Activated naive CD8-positive, alpha-beta T cell treated with anti-CD3 and anti-CD28 coated beads, Interleukin-2, amount 50 U/mL, for 24 hours (primary cell): ENCODE data around the gene ZWILCH.

ENCODE experiments used
- ATAC-seq: fragments of 150-1000 bp; cut with Tn5 transposase; one replicate; pipeline ENCODE4 v1.10.0; 2021
- DNase-seq: peaks from one replicate; pipeline ENCODE4 v3.0.0; 2021
- H3K27ac Mint-ChIP-seq: one replicate; pipeline ENCODE4 v1.8.0; 2021; ENCODE audit warnings: mild to moderate bottlenecking, mixed read lengths
- H3K27me3 Mint-ChIP-seq: one replicate; pipeline ENCODE4 v1.8.0; 2021; ENCODE audit warnings: mixed read lengths
- H3K36me3 Mint-ChIP-seq: one replicate; pipeline ENCODE4 v1.8.0; 2021; ENCODE audit warnings: low read depth, mixed read lengths
- H3K4me1 Mint-ChIP-seq: one replicate; pipeline ENCODE4 v1.8.0; 2021; ENCODE audit warnings: mixed read lengths
- H3K4me3 Mint-ChIP-seq: one replicate; pipeline ENCODE4 v1.8.0; 2021; ENCODE audit warnings: mild to moderate bottlenecking, moderate library complexity, mixed read lengths
- H3K9me3 Mint-ChIP-seq: one replicate; pipeline ENCODE4 v1.8.0; 2021; ENCODE audit warnings: mixed read lengths

Gene ZWILCH

DNA sequence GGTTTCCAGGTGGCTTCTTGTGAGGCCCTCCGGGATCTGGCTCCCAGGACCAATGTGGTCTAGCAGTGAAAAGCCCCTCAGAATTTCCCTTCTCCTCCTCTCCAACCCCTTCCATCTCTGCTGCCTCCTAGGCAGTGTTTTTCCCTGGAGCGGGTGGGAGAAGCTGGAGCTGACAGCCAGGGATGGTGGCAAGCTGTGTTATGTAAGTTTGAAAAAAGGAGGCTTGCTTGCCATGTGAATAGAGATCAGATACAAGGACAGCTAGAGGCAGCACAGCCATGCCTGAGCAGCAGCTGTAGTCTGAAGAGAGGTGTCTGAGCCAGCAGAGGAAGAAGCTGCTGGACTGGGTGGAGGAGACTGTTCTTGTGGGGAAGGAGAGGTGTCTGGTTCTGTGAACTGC lies 28.1 kb upstream of the ZWILCH start:
- no peaks in the 10 kb centered on the region for H3K27me3 Mint-ChIP-seq
- H3K4me3 Mint-ChIP-seq, result no peak overlapping the region
- peak overlapping the region; percentile 48 for H3K27ac Mint-ChIP-seq
- ATAC-seq, result no peak
- no peak for DNase-seq
- H3K9me3 Mint-ChIP-seq, result no peaks in the 10 kb centered on the region
- peaks cover 27% of the 10 kb centered on the region for H3K4me1 Mint-ChIP-seq
- peaks cover 29% of the 10 kb centered on the region for H3K36me3 Mint-ChIP-seq

DNA sequence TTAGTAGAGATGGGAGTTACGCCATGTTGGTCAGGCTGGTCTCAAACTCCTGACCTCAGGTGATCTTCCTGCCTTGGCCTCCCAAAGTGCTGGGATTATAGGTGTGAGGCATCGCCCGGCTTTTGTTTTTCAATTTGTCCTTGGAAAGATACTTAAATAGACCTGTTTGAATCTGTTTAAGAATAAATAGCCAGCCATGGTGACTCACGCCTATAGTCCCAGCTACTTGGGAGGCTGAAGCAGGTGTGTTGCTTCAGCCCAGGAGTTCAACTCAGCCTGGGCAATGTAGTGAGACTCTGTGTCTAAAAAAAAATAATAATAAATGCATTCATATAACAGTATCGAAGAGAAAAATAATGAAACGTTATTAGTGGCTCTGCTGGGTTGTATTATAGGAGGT lies 24.9 kb upstream of the ZWILCH start:
- H3K27me3 Mint-ChIP-seq, result no peaks in the 10 kb centered on the region
- H3K27ac Mint-ChIP-seq, result no peak overlapping the region
- peaks cover 41% of the 10 kb centered on the region for H3K36me3 Mint-ChIP-seq
- ATAC-seq, result no peak
- no peaks in the 10 kb centered on the region for H3K9me3 Mint-ChIP-seq
- DNase-seq, result no peak
- H3K4me3 Mint-ChIP-seq, result no peak overlapping the region
- H3K4me1 Mint-ChIP-seq, result peaks cover 17% of the 10 kb centered on the region

DNA sequence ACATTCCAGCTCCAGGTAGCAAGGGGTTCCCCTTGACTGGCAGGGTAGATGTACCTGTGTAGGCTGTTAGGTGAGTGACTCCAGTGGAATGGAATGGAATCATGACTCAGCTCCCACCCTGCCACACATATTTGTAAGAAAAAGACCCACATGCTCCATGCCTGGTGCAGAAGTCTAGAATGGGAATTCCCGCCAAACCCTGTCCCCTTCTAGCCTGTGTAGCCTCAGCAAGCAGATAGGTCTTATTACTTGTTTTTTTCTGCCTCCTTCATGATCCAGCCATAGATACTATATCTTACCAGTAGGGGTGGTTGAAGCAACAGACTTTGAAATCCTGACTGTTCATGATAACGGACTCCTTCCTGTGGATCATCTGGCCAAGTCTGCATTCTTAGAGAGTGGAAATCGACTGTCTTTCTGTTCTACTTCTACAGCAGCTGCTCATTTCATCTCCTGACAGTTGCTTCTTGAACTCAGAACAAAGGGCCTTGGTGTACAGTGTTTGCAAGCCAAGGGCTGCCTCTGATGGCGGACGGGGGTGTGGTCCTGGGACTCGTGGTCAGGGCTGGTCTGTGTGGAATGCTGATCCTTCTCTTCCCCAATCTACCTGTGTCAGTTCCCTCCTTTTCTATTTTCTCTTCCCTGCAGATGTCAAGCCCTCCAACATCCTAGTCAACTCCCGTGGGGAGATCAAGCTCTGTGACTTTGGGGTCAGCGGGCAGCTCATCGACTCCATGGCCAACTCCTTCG lies 23.8 kb upstream of the ZWILCH start:
- H3K27ac Mint-ChIP-seq, result peak overlapping the region; percentile 31

DNA sequence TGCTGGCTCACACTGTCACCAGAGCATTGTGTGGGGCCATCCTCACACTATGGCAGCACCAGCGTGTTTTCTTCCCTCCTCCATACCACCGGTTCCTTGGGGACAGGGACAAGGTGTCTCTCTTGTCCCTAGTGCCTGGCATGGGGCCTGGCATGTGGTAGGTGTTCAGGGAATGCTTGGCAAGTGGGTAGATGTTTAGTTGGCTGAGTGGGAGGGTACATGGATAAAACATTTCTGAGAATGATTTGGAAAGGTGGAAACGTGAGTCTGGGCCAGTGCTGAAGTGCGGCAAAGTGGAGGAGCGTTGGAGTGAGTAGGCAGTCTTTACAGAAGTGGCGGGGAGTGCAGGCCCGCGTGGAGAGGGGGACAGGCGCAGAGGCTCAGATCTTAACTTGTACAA lies 22.6 kb upstream of the ZWILCH start:
- Mint-ChIP-seq H3K9me3 (no peaks in the 10 kb centered on the region), H3K36me3 (peaks cover 52% of the 10 kb centered on the region), H3K27ac (peak overlapping the region; percentile 50), H3K27me3 (no peaks in the 10 kb centered on the region), H3K4me3 (no peak overlapping the region), H3K4me1 (peaks cover 2% of the 10 kb centered on the region)
- ATAC-seq, result no peak
- no peak for DNase-seq

More for the DNA sequence above, 23.8 kb upstream of the ZWILCH start:
- peaks cover 46% of the 10 kb centered on the region for H3K36me3 Mint-ChIP-seq
- no peak for DNase-seq
- H3K4me3 Mint-ChIP-seq, result no peak overlapping the region
- H3K27me3 Mint-ChIP-seq, result no peaks in the 10 kb centered on the region
- no peaks in the 10 kb centered on the region for H3K9me3 Mint-ChIP-seq
- H3K4me1 Mint-ChIP-seq, result peaks cover 7% of the 10 kb centered on the region
- no peak for ATAC-seq

DNA sequence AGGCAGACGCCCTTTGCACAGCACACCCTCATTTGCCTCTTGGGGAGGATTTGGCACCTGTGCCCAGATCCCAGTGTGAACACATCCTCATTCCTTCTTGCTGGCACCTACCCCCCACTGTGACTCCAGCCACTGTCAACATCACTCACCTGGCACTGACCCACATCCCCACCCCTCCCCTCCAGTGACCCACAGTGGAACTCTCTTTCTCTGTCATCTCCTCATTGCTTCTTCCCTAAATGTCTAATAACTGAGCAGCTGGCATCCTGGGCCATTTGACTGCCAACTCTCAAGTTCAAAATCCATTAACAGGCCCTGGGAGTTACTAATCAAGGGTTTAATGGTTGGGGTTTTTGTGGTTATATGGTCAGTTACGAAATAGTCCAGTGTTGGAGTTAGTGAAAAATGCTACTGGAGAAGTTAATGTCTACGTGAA lies 22.0 kb upstream of the ZWILCH start:
- peaks cover 2% of the 10 kb centered on the region for H3K4me1 Mint-ChIP-seq
- H3K36me3 Mint-ChIP-seq, result peaks cover 58% of the 10 kb centered on the region
- DNase-seq (no peak), ATAC-seq (no peak)
- H3K9me3 Mint-ChIP-seq, result no peaks in the 10 kb centered on the region
- no peaks in the 10 kb centered on the region for H3K27me3 Mint-ChIP-seq
- H3K4me3 Mint-ChIP-seq, result no peak overlapping the region
- peak overlapping the region; percentile 64 for H3K27ac Mint-ChIP-seq

DNA sequence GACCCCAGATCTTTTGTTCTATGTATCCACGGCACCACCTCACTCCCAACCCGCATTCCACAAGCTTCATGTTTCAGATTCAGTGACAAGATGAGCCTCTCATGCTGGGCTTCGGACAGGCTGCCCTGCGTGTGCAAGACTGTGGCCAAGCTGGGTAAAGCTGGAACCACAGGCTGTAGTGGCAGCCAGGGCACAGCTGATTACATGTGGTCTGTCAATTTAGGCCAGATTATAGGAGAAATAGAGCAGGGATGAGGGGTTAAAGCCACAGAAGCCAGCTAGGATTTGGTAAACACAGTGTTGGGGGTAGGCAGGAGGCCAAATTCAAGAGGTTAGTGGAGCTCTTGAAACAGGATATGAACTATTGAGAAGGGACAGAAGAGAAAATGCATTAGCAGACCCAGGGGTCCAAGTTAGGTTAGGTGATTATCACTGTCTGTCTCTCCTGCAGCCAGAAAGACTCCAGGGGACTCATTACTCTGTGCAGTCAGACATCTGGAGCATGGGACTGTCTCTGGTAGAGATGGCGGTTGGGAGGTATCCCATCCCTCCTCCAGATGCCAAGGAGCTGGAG lies 20.5 kb upstream of the ZWILCH start:
- DNase-seq (no peak), ATAC-seq (no peak)
- Mint-ChIP-seq H3K27me3 (no peaks in the 10 kb centered on the region), H3K27ac (peak overlapping the region; percentile 6), H3K4me1 (peaks cover 2% of the 10 kb centered on the region), H3K9me3 (no peaks in the 10 kb centered on the region), H3K36me3 (peaks cover 54% of the 10 kb centered on the region), H3K4me3 (no peak overlapping the region)

DNA sequence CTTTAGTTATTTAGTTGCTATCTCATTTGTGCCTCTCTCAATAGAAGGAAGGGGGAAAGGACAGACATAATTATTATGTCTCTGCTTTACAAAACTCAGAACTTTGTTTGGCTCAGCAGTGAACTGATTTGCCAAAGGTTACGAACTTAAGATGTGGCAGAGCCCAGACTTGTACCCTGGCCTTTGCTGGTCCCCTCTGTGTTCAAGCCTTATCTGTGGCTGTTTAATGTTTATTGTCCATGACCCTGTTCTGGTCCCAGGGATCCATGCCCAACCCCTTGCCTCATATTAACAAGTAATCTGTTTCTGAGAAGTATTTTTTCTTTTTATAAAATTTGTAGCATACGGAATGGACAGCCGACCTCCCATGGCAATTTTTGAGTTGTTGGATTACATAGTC lies 18.2 kb upstream of the ZWILCH start:
- peaks cover 48% of the 10 kb centered on the region for H3K36me3 Mint-ChIP-seq
- no peak overlapping the region for H3K4me3 Mint-ChIP-seq
- H3K9me3 Mint-ChIP-seq, result no peaks in the 10 kb centered on the region
- no peak overlapping the region for H3K27ac Mint-ChIP-seq
- H3K4me1 Mint-ChIP-seq, result peaks cover 2% of the 10 kb centered on the region
- ATAC-seq (no peak), DNase-seq (no peak)
- H3K27me3 Mint-ChIP-seq, result no peaks in the 10 kb centered on the region

DNA sequence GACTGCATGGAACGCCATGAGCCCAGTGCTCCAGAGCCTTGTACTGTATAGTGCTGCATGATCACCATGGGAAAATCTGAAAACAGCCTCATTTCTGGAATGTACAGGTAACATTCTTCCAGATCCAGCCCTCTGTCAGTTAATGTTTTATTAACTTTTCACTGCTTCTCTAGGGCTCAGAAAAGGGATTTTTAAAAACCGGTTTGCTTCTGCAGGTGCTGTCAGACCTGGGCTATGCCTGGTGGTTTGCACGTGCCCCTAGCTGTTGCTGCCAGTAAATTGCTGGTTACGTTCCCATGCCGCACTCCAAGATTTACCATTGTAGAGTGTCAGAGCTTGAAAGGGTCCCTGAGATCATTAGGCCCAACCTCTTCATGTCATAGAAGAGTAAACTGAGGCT lies 16.6 kb upstream of the ZWILCH start:
- Mint-ChIP-seq H3K4me3 (no peak overlapping the region), H3K27me3 (no peaks in the 10 kb centered on the region), H3K4me1 (peaks cover 3% of the 10 kb centered on the region), H3K36me3 (peaks cover 49% of the 10 kb centered on the region), H3K27ac (peak overlapping the region; percentile 22), H3K9me3 (no peaks in the 10 kb centered on the region)
- DNase-seq, result no peak
- no peak for ATAC-seq

DNA sequence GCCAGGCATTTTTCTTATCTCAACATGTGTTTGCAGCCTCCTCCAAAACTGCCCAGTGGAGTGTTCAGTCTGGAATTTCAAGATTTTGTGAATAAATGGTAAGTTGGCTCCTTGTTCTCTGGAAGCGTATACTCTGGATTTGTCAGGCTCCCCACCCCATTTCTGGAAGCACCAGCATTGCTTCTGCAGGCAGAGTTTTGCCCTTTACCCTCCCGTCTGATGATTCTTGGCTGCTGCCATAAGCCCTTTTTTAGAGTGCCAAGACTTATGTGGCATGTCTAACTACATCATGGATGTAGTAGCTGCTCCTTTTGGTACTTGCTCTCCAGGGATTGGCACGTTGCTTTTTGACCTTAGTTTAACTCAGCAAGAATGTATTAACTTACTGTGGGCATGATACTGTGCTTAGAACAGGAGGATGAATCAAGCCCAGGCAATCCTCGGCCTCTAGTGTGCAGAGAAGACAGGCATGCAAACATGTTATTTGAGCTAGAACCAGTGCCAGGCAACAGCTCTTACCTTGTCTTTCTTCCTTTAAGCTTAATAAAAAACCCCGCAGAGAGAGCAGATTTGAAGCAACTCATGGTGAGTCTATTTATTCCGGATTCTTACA lies 15.8 kb upstream of the ZWILCH start:
- Mint-ChIP-seq H3K27ac (peak overlapping the region; percentile 61), H3K36me3 (peaks cover 51% of the 10 kb centered on the region), H3K4me3 (no peak overlapping the region), H3K4me1 (peaks cover 9% of the 10 kb centered on the region), H3K9me3 (no peaks in the 10 kb centered on the region), H3K27me3 (no peaks in the 10 kb centered on the region)
- ATAC-seq (no peak), DNase-seq (no peak)

DNA sequence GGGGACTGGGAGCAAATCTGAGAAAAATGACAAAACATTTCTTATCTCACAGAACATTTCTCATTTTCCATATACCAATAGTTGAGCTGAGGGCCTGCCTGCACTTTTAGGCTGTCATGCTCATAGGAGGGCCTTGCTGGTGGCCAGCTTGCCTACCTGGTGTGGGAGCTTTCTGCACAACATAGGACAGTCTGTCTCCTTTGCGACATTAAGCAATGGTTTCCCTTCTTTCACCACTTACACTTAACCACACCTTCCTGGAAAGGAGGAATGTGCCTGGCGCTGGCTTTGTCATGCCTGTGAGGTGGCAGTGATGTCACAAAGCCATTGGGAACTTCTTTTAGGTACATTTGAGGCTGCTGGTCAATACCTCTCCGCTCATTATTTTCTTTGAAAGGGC lies 13.3 kb upstream of the ZWILCH start:
- no peaks in the 10 kb centered on the region for H3K9me3 Mint-ChIP-seq
- no peaks in the 10 kb centered on the region for H3K27me3 Mint-ChIP-seq
- peaks cover 54% of the 10 kb centered on the region for H3K36me3 Mint-ChIP-seq
- peaks cover 25% of the 10 kb centered on the region for H3K4me1 Mint-ChIP-seq
- H3K27ac Mint-ChIP-seq, result peak overlapping the region; percentile 59
- DNase-seq, result no peak
- ATAC-seq, result no peak
- H3K4me3 Mint-ChIP-seq, result no peak overlapping the region

DNA sequence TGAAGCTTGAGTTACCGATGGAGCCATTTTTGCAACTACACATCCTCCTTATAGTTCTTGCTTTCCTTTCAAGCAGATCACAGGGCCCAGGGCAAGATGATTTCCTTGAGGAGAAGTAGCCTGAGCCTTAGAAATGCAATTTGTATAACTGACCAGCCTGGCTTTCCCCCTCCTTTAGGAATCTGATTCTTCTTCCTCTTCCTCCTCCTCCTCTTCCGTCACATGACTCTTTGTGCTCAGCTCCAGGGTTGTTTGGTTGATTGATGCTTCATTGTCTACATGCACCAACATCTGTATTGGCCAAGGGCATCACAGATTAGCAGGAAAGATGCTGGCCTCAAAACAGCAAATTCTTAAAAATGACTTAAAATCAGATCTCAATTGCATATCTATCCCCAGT lies 10.9 kb upstream of the ZWILCH start:
- Mint-ChIP-seq H3K36me3 (peaks cover 68% of the 10 kb centered on the region), H3K4me1 (peaks cover 38% of the 10 kb centered on the region), H3K27me3 (no peaks in the 10 kb centered on the region), H3K4me3 (no peak overlapping the region), H3K27ac (peak overlapping the region; percentile 67), H3K9me3 (no peaks in the 10 kb centered on the region)
- no peak for DNase-seq
- ATAC-seq, result no peak

DNA sequence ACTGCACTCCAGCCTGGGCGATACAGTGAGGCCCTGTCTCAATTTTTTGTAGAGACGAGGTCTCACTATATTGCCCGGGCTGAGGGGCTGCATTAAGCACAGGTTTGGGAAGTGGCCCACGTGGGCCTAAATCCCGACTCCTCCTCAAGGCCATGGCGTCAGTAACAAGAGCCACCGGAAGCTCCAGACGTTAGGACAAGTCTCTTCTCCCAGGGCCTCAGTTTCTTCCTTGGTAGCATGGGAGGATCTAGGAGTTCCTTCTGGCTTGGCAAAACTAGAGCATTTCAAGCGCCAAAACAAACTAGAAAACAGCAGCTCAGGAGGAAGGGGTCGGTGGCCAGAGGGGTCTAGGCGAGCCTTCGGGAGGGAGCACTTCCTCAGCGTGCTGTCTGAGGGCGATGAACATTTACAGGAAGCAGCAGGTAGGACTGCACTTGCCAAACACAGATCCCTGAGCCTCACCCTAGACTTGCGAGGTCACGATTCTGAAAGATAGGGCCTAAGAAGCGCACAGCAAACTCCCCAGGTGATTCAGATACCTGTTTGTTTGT lies 8.1 kb upstream of the ZWILCH start:
- peak; percentile 33 for ATAC-seq
- Mint-ChIP-seq H3K27me3 (no peaks in the 10 kb centered on the region), H3K4me1 (peaks cover 65% of the 10 kb centered on the region), H3K9me3 (no peaks in the 10 kb centered on the region), H3K4me3 (peak overlapping the region; percentile 93), H3K27ac (peak overlapping the region; percentile 99), H3K36me3 (peaks cover 87% of the 10 kb centered on the region)
- peak; percentile 15 for DNase-seq

DNA sequence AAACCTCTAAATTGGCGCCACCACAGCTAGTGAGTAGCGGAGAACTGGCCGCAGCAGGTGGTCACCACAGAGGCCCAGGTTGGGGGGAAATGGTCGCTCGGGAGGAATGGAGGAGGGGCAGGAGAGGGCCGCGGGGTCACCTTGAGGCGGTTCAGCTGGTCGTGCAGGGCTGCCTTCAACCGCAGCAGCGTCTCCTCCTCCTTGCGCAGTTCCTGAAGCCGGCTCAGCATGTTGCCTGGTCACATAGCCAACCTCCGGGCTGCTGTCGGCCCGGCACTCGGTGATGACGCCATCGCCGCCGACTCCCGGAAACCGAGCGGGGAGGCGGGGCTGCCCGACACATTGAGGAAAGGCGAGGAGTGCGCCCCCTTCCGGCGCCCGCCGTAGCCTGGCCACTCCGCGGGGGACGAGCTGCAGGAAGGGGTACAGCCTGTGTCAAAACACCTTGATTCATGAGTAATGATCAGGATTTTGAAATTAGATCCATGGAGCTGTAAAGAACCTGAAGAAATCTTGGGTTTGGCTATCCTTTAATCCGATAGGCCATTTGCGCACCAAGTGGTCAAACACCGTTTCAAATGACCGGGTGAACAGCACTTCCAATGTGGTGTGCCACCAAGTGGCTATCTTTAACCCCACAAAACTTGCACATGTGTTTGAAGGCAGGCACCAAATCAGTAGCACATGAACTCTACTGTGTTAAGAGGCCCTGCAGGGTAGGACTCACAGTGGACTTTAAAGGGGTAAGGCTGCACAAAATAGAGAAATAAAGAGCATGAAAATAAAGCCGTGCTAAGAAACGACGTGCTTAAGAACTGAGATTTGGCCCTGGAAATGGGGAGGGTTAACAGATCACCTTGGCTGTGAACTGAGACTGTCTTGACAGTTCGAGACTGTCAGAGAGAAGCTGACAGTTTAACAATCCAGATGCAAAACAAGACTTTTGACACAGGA lies 7.3 kb upstream of the ZWILCH start, which contains the start of gene SNAPC5:
SNAPC5 (minus strand) TSS at position 261 of the 954 bp plus-strand sequence; CDS start at position 230, 31 bp downstream.
- Mint-ChIP-seq H3K9me3 (no peaks in the 10 kb centered on the region), H3K4me3 (peak within 1 kb of the TSS; percentile 93), H3K27ac (peak within 1 kb of the TSS; percentile 99), H3K27me3 (no peaks in the 10 kb centered on the region), H3K4me1 (peaks cover 72% of the 10 kb centered on the region), H3K36me3 (peaks cover 88% of the 10 kb centered on the region)
- DNase-seq (peak; percentile 99), ATAC-seq (peak; percentile 86)
